HG03097 (cell line): Measurements from ENCODE around the gene CBARP.
"Not testable (repeated sequence)": the region's sequence is repeated elsewhere in the genome, so short reads cannot be mapped to it uniquely, and the experiment has no call there.

Source experiments
- ATAC-seq: cut with Tn5 transposase; IDR thresholded peaks from one replicate; pipeline ENCODE4 v1.9.1; 2021; ENCODE audit not compliant: unreplicated experiment, low FRiP score

The CBARP gene

DNA sequence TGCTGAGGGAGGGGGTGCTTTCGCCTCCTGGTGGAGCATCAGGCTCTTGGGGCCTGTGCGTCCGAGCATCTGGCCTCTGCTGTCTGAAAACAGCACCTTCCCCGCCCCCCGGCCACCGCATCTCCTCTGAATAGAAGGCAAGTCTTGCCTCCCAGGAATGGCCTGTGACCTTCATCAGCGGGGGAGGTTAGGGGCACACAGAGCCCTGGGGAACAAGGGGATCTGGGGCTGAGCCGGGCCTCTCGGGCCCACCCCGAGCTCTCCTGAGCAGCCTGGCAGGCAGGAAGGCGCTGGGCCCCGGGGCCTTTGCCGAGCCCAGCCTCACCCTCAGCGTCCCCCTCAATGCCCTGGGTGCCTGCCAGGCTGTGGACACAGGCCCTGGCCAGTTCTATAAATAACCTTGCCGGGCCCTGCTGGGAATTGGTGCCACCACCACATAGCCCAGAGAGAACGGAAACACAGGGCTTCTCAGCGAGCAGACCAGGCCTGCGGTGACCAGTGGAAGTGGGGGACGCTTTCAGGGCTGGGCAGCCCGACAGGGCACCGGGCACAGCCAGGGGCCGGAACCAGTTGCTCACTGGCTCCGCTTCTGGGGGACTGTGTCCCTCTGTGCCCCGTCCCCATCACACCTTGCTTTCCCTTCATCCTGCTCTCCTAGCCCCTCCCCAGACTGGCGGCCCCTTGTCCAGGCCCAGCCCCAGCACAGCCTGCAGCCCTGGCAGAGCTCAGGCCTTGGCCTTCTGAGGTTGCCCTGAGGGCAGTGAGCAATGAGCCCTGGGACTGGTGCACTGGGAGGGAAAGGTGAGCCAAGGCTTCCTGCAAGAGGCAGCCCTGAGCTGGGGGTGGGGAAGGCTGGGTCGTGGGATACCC is 22.7 kb downstream of the CBARP start:
- ATAC-seq, result no peak

GRCh38 chr19:1214299-1214861 is 23.4 kb downstream of the CBARP start:
- ATAC-seq, result no peak

- no peak for ATAC-seq
These were observed 24.2 kb downstream of the CBARP start for GRCh38 chr19:1213391-1214286.

- ATAC-seq, result no peak
These were observed 26.1 kb downstream of the CBARP start for GRCh38 chr19:1211494-1212234.

- no peak for ATAC-seq
These were observed 27.6 kb downstream of the CBARP start for GRCh38 chr19:1210227-1210538.

DNA sequence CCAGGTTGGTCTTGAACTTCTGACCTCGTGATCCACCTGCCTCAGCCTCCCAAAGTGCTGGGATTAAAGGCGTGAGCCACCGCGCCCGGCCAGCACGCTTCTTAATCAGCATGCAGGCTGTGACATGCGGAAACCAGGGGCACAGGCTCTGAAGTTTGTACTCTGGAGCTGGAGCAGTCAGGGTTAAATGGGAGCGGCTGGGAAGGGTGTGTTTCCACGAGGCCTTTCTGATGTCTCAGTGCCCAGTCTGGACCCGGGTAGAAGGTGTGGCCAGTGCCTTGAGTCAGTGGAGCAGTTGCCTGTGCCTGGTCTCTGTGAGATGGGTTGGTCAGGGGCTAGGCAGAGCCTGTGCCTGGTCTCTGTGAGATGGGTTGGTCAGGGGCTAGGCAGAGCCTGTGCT is 29.0 kb downstream of the CBARP start:
- not testable (repeated sequence) for ATAC-seq

- ATAC-seq, result no peak
These were observed 30.8 kb downstream of the CBARP start for GRCh38 chr19:1206864-1207450.

DNA sequence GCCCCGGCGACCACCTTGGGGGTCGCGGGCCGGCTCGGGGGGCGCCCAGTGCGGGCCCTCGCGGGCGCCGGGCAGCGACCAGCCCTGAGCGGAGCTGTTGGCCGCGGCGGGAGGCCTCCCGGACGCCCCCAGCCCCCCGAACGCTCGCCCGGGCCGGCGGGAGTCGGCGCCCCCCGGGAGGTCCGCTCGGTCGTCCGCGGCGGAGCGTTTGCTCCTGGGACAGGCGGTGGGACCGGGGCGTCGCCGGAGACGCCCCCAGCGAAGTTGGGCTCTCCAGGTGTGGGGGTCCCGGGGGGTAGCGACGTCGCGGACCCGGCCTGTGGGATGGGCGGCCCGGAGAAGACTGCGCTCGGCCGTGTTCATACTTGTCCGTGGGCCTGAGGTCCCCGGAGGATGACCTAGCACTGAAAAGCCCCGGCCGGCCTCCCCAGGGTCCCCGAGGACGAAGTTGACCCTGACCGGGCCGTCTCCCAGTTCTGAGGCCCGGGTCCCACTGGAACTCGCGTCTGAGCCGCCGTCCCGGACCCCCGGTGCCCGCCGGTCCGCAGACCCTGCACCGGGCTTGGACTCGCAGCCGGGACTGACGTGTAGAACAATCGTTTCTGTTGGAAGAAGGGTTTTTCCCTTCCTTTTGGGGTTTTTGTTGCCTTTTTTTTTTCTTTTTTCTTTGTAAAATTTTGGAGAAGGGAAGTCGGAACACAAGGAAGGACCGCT is 31.5 kb downstream of the CBARP start:
- ATAC-seq, result no peak

- ATAC-seq, result peak; percentile 67
These were observed 32.4 kb downstream of the CBARP start, which contains the start of gene STK11 for GRCh38 chr19:1205114-1206099. TSS of gene STK11 (plus strand) at chr19:1205778. CDS start at chr19:1206914, 1,136 bp downstream.

GRCh38 chr19:1200614-1201013 is 37.2 kb downstream of the CBARP start:
- not testable (repeated sequence) for ATAC-seq

GRCh38 chr19:1199531-1199930 is 38.3 kb downstream of the CBARP start:
- no peak for ATAC-seq

DNA sequence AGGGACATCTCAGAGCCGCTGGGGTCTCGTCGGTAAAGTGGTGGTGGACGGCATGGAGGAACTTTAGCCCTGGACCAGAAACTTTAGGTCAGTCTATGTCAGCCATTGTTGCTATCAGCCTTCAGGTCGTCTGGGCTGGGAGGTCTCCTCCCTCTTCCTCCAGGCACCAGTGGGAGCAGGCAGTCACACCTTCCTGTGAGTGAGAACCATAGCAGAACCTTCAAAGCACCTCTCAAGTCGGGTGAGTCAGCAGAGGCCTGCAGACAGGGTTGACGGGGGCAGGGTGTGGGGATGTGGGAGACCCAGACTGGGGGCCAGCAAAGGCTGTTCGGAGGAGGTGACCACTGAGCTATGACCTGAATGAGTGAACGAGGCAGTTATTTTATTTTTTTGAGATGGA is 48.4 kb downstream of the CBARP start:
- ATAC-seq, result no peak

- no peak for ATAC-seq
These were observed 54.1 kb downstream of the CBARP start for GRCh38 chr19:1183543-1184172.

- no peak for ATAC-seq
These were observed 55.1 kb downstream of the CBARP start for GRCh38 chr19:1182727-1183126.

- no peak for ATAC-seq
These were observed 55.7 kb downstream of the CBARP start for GRCh38 chr19:1182068-1182467.

- ATAC-seq, result no peak
These were observed 56.2 kb downstream of the CBARP start for GRCh38 chr19:1181606-1182005.
